ENCODE results near the gene LRRC4B. TPM values are rescaled to one million over a fixed set of nuclear protein-coding genes. Genes with fewer than 3 reads are reported as not detected.

The LRRC4B gene
- total RNA-seq, 4 donors from 2014 or later: 0.24 to 1.0 (median 0.81) TPM

DNA sequence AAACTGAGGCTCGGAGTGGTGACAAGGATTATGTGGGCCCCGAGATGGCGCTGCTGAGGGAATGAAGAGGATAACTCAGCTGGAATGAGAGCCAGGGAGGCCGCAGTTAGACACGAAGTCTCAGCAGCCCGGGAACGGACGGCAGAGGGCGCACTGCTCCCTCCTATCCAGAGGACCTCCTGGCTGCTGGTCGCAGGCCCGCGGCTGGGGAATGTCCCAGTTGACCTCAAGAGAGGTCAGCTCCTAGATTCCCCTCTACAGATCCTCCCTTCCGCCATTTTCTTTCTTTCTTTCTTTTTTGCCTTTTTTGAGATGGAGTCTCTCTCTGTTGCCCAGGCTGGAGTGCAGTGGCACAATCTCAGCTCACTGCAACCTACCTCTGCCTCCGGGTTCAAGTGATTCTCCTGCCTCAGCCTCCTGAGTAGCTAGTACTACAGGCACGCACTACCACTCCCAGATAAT lies 30.4 kb downstream of the LRRC4B start:
- Histone ChIP-seq H3K27me3 (peaks cover 18% of the 10 kb centered on the region), H3K4me3 (no peak overlapping the region), H3K36me3 (no peaks in the 10 kb centered on the region), H3K27ac (no peak overlapping the region), H3K9me3 (peaks cover 3% of the 10 kb centered on the region), H3K4me1 (no peaks in the 10 kb centered on the region)
- no peak for TF ChIP-seq EP300 (IDR thresholded peaks at IDR 0.05)
- TF ChIP-seq, protein P1, sequence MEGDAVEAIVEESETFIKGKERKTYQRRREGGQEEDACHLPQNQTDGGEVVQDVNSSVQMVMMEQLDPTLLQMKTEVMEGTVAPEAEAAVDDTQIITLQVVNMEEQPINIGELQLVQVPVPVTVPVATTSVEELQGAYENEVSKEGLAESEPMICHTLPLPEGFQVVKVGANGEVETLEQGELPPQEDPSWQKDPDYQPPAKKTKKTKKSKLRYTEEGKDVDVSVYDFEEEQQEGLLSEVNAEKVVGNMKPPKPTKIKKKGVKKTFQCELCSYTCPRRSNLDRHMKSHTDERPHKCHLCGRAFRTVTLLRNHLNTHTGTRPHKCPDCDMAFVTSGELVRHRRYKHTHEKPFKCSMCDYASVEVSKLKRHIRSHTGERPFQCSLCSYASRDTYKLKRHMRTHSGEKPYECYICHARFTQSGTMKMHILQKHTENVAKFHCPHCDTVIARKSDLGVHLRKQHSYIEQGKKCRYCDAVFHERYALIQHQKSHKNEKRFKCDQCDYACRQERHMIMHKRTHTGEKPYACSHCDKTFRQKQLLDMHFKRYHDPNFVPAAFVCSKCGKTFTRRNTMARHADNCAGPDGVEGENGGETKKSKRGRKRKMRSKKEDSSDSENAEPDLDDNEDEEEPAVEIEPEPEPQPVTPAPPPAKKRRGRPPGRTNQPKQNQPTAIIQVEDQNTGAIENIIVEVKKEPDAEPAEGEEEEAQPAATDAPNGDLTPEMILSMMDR (IDR thresholded peaks at IDR 0.05): peak in 1 of 2 donors; percentile 68
- no peak for TF ChIP-seq POLR2AphosphoS5 (IDR thresholded peaks at IDR 0.05)
- TF ChIP-seq POLR2A (IDR thresholded peaks at IDR 0.05): no peak
- WGBS: 21% methylated on average over 15 of the region's 15 CpGs
- no peak for DNase-seq (ENCODE audit: low spot score in 2 of 2)

DNA sequence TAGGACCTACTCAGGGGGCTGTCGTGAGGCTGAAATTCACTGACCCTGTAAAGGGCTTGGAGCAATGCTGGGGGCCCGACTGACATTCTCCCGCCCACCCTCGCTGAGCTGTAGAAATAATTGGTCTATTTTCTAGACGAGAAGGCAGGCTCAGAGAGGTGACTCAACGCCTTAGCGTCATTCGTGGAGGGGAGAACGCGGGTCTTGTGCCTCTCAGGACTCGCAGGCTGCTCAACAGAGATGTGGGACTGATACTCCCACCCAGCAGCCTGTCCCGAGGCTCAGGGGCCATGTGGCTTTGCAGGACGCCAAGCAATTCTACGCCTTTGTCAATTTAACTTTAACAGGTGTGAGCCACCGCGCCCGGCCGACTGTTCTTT lies 30.9 kb downstream of the LRRC4B start:
- Histone ChIP-seq H3K27me3 (peaks cover 22% of the 10 kb centered on the region), H3K4me1 (no peaks in the 10 kb centered on the region), H3K27ac (no peak overlapping the region), H3K36me3 (no peaks in the 10 kb centered on the region), H3K9me3 (peaks cover 7% of the 10 kb centered on the region), H3K4me3 (no peak overlapping the region)
- 86% methylated on average over 17 of the region's 18 CpGs for WGBS
- DNase-seq (ENCODE audit: low spot score in 2 of 2): no peak
- TF ChIP-seq EP300 (IDR thresholded peaks at IDR 0.05) (no peak), POLR2A (IDR thresholded peaks at IDR 0.05) (no peak), POLR2AphosphoS5 (IDR thresholded peaks at IDR 0.05) (no peak)
- TF ChIP-seq, protein P1 (IDR thresholded peaks at IDR 0.05): no peak

DNA sequence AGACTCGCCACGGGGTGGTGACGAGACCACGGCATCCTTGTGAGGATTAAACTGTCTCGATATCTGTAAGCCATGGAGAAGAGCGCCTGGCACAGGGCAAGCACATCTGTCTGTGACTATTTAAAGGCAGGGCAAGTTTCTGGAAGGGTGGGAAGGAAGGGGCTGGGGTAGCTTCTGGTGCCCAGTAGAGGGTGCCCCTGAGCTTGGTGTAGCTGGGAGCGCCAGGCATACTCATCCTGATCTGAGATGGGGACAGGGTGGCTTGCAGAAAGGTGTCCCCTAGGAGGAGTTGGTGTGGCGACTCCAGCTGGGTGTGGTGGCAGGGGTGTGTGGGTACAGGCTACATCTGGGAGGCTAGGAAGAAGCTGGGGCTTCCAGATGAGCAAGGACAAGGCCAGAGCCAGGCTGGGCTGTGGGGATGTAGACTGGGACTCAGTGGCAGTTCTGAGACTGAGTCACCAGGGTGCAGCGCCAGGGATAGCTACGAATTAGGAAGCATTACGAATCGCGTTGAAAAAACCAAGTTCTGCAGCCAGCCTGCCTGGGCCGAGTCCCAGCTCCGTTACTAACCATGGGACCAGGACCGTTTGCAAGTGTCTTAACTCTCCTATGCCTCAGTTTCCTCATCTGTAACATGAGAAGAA lies 31.5 kb downstream of the LRRC4B start:
- peaks cover 27% of the 10 kb centered on the region for H3K27me3 ChIP-seq
- no peak for DNase-seq (ENCODE audit: low spot score in 2 of 2)
- 88% methylated on average over 15 of the region's 16 CpGs for WGBS
- H3K9me3 ChIP-seq: peaks cover 7% of the 10 kb centered on the region
- TF ChIP-seq EP300 (IDR thresholded peaks at IDR 0.05) (no peak), POLR2A (IDR thresholded peaks at IDR 0.05) (no peak), POLR2AphosphoS5 (IDR thresholded peaks at IDR 0.05) (no peak)
- TF ChIP-seq, protein P1 (IDR thresholded peaks at IDR 0.05): no peak
- H3K4me1 ChIP-seq: no peaks in the 10 kb centered on the region
- H3K36me3 ChIP-seq: no peaks in the 10 kb centered on the region
- no peak overlapping the region for H3K4me3 ChIP-seq
- H3K27ac ChIP-seq: no peak overlapping the region

DNA sequence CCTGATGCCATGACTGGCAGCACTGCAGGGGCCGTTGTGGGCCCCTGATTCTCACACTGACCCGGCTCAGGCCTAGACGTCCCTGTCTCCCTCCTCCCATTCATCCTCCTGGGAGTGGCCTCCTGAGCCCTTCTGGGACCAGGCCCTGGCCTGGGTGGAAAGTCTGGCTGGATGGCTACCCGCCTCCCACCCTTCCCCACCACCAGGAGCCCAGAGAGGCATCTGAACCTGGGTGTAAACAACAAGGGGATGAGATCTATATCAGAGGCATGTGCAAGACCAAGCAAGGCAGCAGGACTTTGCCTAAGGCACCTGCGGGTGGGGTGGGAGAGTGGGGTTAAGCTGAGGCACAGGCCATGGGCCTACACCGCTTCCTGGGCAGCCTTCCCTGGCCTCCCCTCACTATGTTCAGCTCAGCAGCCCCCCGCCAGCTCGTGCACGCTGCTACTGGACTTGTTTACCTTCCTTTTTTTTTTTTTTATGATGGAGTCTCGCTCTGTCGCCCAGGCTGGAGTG lies 32.5 kb downstream of the LRRC4B start:
- WGBS: 73% methylated on average over 11 of the region's 11 CpGs
- Histone ChIP-seq H3K27ac (no peak overlapping the region), H3K4me1 (no peaks in the 10 kb centered on the region), H3K27me3 (peaks cover 37% of the 10 kb centered on the region), H3K4me3 (no peak overlapping the region), H3K9me3 (peaks cover 7% of the 10 kb centered on the region), H3K36me3 (no peaks in the 10 kb centered on the region)
- TF ChIP-seq POLR2A (IDR thresholded peaks at IDR 0.05) (no peak), POLR2AphosphoS5 (IDR thresholded peaks at IDR 0.05) (no peak), EP300 (IDR thresholded peaks at IDR 0.05) (no peak)
- TF ChIP-seq, protein P1 (IDR thresholded peaks at IDR 0.05): no peak
- no peak for DNase-seq (ENCODE audit: low spot score in 2 of 2)

DNA sequence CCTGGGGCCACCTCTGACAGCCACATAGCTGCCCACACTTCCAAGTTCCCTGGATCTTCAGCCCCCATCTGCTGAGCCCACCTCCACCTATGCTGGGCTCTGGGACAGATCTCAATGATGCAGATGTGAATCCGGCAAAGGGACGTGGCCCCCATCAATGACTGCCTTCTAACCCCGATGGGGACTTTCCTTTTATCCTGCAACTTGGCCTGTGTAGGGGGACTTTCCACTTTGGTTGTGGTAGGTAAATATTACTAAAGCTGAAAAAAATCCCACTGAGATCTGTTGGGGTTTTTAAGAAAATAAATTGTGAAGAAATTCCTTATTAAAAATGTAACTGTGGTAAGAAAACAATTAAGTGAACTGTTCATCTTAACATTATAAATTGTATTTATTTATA lies 33.8 kb downstream of the LRRC4B start:
- DNase-seq (ENCODE audit: low spot score in 2 of 2): no peak
- WGBS: 83% methylated on average over 3 of the region's 3 CpGs
- Histone ChIP-seq H3K4me3 (no peak overlapping the region), H3K27me3 (peaks cover 50% of the 10 kb centered on the region), H3K36me3 (no peaks in the 10 kb centered on the region), H3K4me1 (no peaks in the 10 kb centered on the region), H3K9me3 (peaks cover 7% of the 10 kb centered on the region), H3K27ac (no peak overlapping the region)
- TF ChIP-seq, protein P1 (IDR thresholded peaks at IDR 0.05): no peak
- TF ChIP-seq POLR2AphosphoS5 (IDR thresholded peaks at IDR 0.05) (no peak), POLR2A (IDR thresholded peaks at IDR 0.05) (no peak), EP300 (IDR thresholded peaks at IDR 0.05) (no peak)
